ENCODE measurements around the gene OGDH. TPM values are rescaled to one million over a fixed set of nuclear protein-coding genes. Genes with fewer than 3 reads are reported as not detected.

Gene OGDH
- total and polyA plus RNA-seq, 10 of the 15 experiments (the other 5 are each of a cell fraction or from before 2014, with no cell fraction given) = 4.1 to 103 (median 48.4) TPM

DNA sequence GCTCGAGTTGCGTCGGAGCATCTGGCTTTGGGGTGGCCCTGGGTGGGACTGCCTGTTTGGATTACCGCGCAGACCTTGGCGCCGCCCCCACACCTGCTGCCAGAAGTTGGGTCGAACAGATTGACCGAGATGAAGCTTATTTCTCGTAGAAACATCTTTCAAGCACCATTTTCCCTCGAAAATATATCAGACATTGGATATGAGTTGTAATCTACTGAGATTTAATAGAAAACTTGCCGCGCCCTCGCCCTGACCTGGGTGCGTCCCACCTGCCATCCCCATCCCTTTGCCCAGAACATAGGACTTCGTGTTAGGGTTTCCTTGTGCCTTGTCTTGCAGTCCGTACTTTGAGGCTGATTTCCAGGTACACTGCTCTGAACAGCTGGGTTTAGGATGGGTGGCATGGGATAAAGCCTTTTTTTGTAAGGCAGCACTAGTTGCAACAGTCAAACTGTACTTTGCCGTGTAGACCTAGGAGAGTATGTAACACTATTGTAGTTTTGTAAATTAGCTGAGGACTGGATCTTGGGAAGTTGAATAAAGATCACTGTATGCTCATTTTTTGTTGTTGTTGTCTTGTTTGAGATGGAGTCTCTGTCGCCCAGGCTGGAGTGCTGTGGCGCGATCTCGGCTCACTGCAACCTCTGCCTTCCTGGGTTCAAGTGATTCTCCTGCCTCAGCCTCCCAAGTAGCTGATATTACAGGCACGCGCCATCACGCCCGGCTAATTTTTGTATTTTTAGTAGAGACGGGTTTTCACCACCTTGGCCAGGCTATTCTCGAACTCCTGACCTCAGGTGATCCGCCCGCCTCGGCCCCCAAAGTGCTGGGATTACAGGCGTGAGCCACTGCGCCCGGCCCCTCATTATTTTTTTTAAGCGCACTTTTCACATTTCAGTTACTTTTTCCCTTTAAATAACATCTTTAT lies 978 bp downstream of the OGDH start (continued):
- TF ChIP-seq ZBTB40 (IDR thresholded peaks at IDR 0.05; ENCODE audit: borderline replicate concordance) (no peak), MLLT1 (IDR thresholded peaks at IDR 0.05) (peak; percentile 92), SP1 (IDR thresholded peaks at IDR 0.05; ENCODE audit: low read depth, low read length) (no peak), BHLHE40 (IDR thresholded peaks at IDR 0.05; ENCODE audit: borderline replicate concordance in 1 of 2, low read depth in 2 of 2, low read length in 1 of 2) (0 out of 4 replicates have a peak, but pooled peaks of 1 of the 2 experiments have one; percentile 13)
